Measurements from ENCODE around the gene MBNL2.

MBNL2 gene

GRCh38 chr13:97246596-97247158 lies 24.5 kb downstream of the MBNL2 start:
- no peaks in the 10 kb centered on the region; the same call in 1 of the 2 replicates for H3K27me3 ChIP-seq (ENCODE audit: insufficient read depth, low read length)
- H3K27ac ChIP-seq (ENCODE audit: low read length): no peak overlapping the region
- H3K36me3 ChIP-seq (ENCODE audit: insufficient read depth, low read depth, low read length): no peaks in the 10 kb centered on the region
- no peak overlapping the region for H3K9ac ChIP-seq (ENCODE audit: low read depth, low read length)
- H3K4me1 ChIP-seq (ENCODE audit: insufficient read depth, low read length): peaks cover 12% of the 10 kb centered on the region; the same call in 1 of the 2 replicates
- no peaks in the 10 kb centered on the region for H3K9me3 ChIP-seq (ENCODE audit: insufficient read depth, low read depth, low read length)
- no peak overlapping the region for H3K4me3 ChIP-seq (ENCODE audit: low read length)

GRCh38 chr13:97248243-97248642 lies 26.1 kb downstream of the MBNL2 start:
- Histone ChIP-seq H3K9ac (ENCODE audit: low read depth, low read length) (no peak overlapping the region), H3K27ac (ENCODE audit: low read length) (no peak overlapping the region), H3K9me3 (ENCODE audit: insufficient read depth, low read depth, low read length) (no peaks in the 10 kb centered on the region), H3K4me1 (ENCODE audit: insufficient read depth, low read length) (peaks cover 12% of the 10 kb centered on the region; the same call in 1 of the 2 replicates), H3K4me3 (ENCODE audit: low read length) (no peak overlapping the region), H3K36me3 (ENCODE audit: insufficient read depth, low read depth, low read length) (no peaks in the 10 kb centered on the region), H3K27me3 (ENCODE audit: insufficient read depth, low read length) (no peaks in the 10 kb centered on the region; the same call in 1 of the 2 replicates)

GRCh38 chr13:97249093-97249795 lies 27.1 kb downstream of the MBNL2 start:
- Histone ChIP-seq H3K27ac (ENCODE audit: low read length) (no peak overlapping the region), H3K4me3 (ENCODE audit: low read length) (no peak overlapping the region), H3K9ac (ENCODE audit: low read depth, low read length) (no peak overlapping the region), H3K27me3 (ENCODE audit: insufficient read depth, low read length) (no peaks in the 10 kb centered on the region; the same call in 1 of the 2 replicates), H3K36me3 (ENCODE audit: insufficient read depth, low read depth, low read length) (no peaks in the 10 kb centered on the region), H3K4me1 (ENCODE audit: insufficient read depth, low read length) (peaks cover 12% of the 10 kb centered on the region; the same call in 1 of the 2 replicates), H3K9me3 (ENCODE audit: insufficient read depth, low read depth, low read length) (no peaks in the 10 kb centered on the region)

- peaks cover 16% of the 10 kb centered on the region; the same call in 1 of the 2 replicates for H3K4me1 ChIP-seq (ENCODE audit: insufficient read depth, low read length)
- no peak overlapping the region for H3K9ac ChIP-seq (ENCODE audit: low read depth, low read length)
- H3K9me3 ChIP-seq (ENCODE audit: insufficient read depth, low read depth, low read length): no peaks in the 10 kb centered on the region
- no peak overlapping the region for H3K4me3 ChIP-seq (ENCODE audit: low read length)
- H3K27me3 ChIP-seq (ENCODE audit: insufficient read depth, low read length): no peaks in the 10 kb centered on the region; the same call in 1 of the 2 replicates
- H3K27ac ChIP-seq (ENCODE audit: low read length): no peak overlapping the region
- H3K36me3 ChIP-seq (ENCODE audit: insufficient read depth, low read depth, low read length): no peaks in the 10 kb centered on the region
These were observed 27.8 kb downstream of the MBNL2 start for GRCh38 chr13:97249796-97250495.

- H3K36me3 ChIP-seq (ENCODE audit: insufficient read depth, low read depth, low read length): no peaks in the 10 kb centered on the region
- H3K4me1 ChIP-seq (ENCODE audit: insufficient read depth, low read length): peaks cover 20% of the 10 kb centered on the region; the same call in 1 of the 2 replicates
- H3K9me3 ChIP-seq (ENCODE audit: insufficient read depth, low read depth, low read length): no peaks in the 10 kb centered on the region
- H3K27me3 ChIP-seq (ENCODE audit: insufficient read depth, low read length): no peaks in the 10 kb centered on the region; the same call in 1 of the 2 replicates
- H3K27ac ChIP-seq (ENCODE audit: low read length): no peak overlapping the region
- no peak overlapping the region for H3K9ac ChIP-seq (ENCODE audit: low read depth, low read length)
- no peak overlapping the region for H3K4me3 ChIP-seq (ENCODE audit: low read length)
These were observed 28.4 kb downstream of the MBNL2 start for GRCh38 chr13:97250560-97250959.

GRCh38 chr13:97252735-97253134 lies 30.6 kb downstream of the MBNL2 start:
- Histone ChIP-seq H3K4me1 (ENCODE audit: insufficient read depth, low read length) (peaks cover 34% of the 10 kb centered on the region), H3K27me3 (ENCODE audit: insufficient read depth, low read length) (no peaks in the 10 kb centered on the region; the same call in 1 of the 2 replicates), H3K9ac (ENCODE audit: low read depth, low read length) (no peak overlapping the region), H3K9me3 (ENCODE audit: insufficient read depth, low read depth, low read length) (no peaks in the 10 kb centered on the region), H3K36me3 (ENCODE audit: insufficient read depth, low read depth, low read length) (no peaks in the 10 kb centered on the region), H3K4me3 (ENCODE audit: low read length) (no peak overlapping the region), H3K27ac (ENCODE audit: low read length) (no peak overlapping the region)

DNA sequence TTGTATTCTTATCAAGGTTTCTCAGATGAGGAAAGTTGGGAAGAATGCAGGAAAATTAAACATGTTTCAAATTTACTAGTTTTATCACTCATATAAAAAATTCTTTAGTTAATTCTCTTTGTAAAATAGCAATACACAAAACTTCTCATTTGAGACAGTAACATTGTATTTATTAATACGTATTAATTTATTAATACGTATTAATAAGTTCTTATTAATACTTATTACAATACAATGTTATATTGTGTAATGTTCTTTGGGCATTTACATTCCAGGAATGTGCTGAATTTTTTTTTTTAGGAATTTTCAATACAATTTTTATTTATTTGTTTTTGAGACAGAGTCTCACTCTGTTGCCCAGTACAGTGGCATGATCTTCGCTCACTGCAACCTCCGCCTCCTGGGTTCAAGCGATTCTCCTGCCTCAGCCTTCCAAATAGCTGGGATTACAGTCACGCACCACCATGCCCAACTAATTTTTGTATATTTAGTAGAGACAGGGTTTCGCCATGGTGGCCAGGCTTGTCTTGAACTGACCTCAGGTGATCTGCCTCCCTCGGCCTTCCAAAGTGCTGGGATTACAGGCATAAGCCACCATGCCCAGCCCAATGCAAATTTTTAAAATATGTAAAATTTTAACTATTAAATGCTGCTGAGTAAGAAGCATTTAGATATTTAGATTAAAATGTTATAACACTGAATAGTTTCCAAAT lies 31.6 kb downstream of the MBNL2 start:
- Histone ChIP-seq H3K9ac (ENCODE audit: low read depth, low read length) (no peak overlapping the region), H3K4me1 (ENCODE audit: insufficient read depth, low read length) (peaks cover 33% of the 10 kb centered on the region), H3K4me3 (ENCODE audit: low read length) (no peak overlapping the region), H3K9me3 (ENCODE audit: insufficient read depth, low read depth, low read length) (no peaks in the 10 kb centered on the region), H3K27me3 (ENCODE audit: insufficient read depth, low read length) (no peaks in the 10 kb centered on the region; the same call in 1 of the 2 replicates), H3K36me3 (ENCODE audit: insufficient read depth, low read depth, low read length) (no peaks in the 10 kb centered on the region), H3K27ac (ENCODE audit: low read length) (no peak overlapping the region)

- no peaks in the 10 kb centered on the region for H3K9me3 ChIP-seq (ENCODE audit: insufficient read depth, low read depth, low read length)
- no peaks in the 10 kb centered on the region; the same call in 1 of the 2 replicates for H3K27me3 ChIP-seq (ENCODE audit: insufficient read depth, low read length)
- H3K4me3 ChIP-seq (ENCODE audit: low read length): no peak overlapping the region
- no peaks in the 10 kb centered on the region for H3K36me3 ChIP-seq (ENCODE audit: insufficient read depth, low read depth, low read length)
- no peak overlapping the region for H3K27ac ChIP-seq (ENCODE audit: low read length)
- H3K4me1 ChIP-seq (ENCODE audit: insufficient read depth, low read length): peaks cover 31% of the 10 kb centered on the region
- no peak overlapping the region for H3K9ac ChIP-seq (ENCODE audit: low read depth, low read length)
These were observed 32.7 kb downstream of the MBNL2 start for GRCh38 chr13:97254816-97255215.

DNA sequence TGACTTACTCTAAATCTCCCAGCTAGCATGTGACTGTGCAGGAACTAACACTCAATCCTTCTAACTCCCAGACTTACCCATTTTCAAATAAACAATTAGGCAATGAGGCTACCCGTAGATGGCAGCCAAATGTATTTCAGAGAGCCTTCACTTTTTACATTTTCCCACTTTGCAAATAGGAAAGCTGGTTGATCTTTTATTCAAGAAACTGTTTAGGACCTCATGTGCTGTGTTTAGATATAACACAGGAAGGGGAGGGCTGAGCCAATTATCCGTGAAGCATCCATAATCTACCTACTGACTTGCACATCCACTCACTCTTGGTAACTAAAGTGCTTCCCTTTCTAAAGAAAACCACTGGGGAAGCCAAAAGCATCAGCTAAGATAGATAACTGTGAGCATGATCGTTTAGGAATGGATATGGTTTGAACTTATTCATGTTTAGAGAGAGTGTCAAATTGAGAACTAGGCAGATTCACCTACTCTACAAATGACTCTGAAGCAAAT lies 33.4 kb downstream of the MBNL2 start:
- Histone ChIP-seq H3K27me3 (ENCODE audit: insufficient read depth, low read length) (no peaks in the 10 kb centered on the region), H3K4me1 (ENCODE audit: insufficient read depth, low read length) (peaks cover 28% of the 10 kb centered on the region), H3K9ac (ENCODE audit: low read depth, low read length) (no peak overlapping the region), H3K9me3 (ENCODE audit: insufficient read depth, low read depth, low read length) (no peaks in the 10 kb centered on the region), H3K27ac (ENCODE audit: low read length) (no peak overlapping the region), H3K4me3 (ENCODE audit: low read length) (no peak overlapping the region), H3K36me3 (ENCODE audit: insufficient read depth, low read depth, low read length) (no peaks in the 10 kb centered on the region)

DNA sequence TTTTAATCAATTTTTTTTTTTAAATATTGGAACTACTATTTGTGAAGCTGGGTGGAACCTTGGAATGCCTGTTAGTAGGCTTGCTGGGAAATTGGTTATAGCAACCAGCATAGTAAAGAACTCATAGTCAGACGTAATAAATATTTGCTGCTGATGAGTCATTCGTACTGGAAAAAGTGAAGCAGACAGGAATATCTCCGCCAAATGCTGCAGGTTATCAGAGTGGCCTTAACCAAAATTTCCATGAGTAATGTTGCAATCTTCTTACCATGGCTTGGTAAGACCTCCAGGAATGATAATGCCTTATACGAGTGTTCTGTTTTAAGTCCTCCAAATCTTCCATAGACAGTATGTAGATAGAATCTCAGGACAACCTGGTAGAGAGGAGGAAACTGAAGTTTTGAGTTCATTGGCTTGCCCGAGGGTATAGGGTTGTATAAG lies 34.2 kb downstream of the MBNL2 start:
- Histone ChIP-seq H3K9me3 (ENCODE audit: insufficient read depth, low read depth, low read length) (no peaks in the 10 kb centered on the region), H3K36me3 (ENCODE audit: insufficient read depth, low read depth, low read length) (no peaks in the 10 kb centered on the region), H3K27ac (ENCODE audit: low read length) (no peak overlapping the region), H3K4me1 (ENCODE audit: insufficient read depth, low read length) (peaks cover 28% of the 10 kb centered on the region), H3K4me3 (ENCODE audit: low read length) (no peak overlapping the region), H3K9ac (ENCODE audit: low read depth, low read length) (no peak overlapping the region), H3K27me3 (ENCODE audit: insufficient read depth, low read length) (no peaks in the 10 kb centered on the region; the same call in 1 of the 2 replicates)

- H3K9me3 ChIP-seq (ENCODE audit: insufficient read depth, low read depth, low read length): no peaks in the 10 kb centered on the region
- H3K9ac ChIP-seq (ENCODE audit: low read depth, low read length): no peak overlapping the region
- no peaks in the 10 kb centered on the region for H3K36me3 ChIP-seq (ENCODE audit: insufficient read depth, low read depth, low read length)
- no peak overlapping the region for H3K4me3 ChIP-seq (ENCODE audit: low read length)
- H3K27ac ChIP-seq (ENCODE audit: low read length): no peak overlapping the region
- no peaks in the 10 kb centered on the region; the same call in 1 of the 2 replicates for H3K27me3 ChIP-seq (ENCODE audit: insufficient read depth, low read length)
- peaks cover 28% of the 10 kb centered on the region for H3K4me1 ChIP-seq (ENCODE audit: insufficient read depth, low read length)
These were observed 35.2 kb downstream of the MBNL2 start for GRCh38 chr13:97257228-97257755.

Data from iPS-20b (cell line).